Thoracic aorta (tissue), 2 donors: ENCODE measurements around the gene ZNF189. TPM values are rescaled to one million over a fixed set of nuclear protein-coding genes. Genes with fewer than 3 reads are reported as not detected.

Source experiments
- ATAC-seq: fragments of 150-250 bp; one replicate; pipeline ENCODE4 v1.8.0; 2017; ENCODE audit warnings: low read depth; ENCODE audit not compliant: insufficient number of reproducible peaks, low FRiP score
- DNase-seq: peaks from one replicate; pipeline ENCODE4 v3.0.0-alpha.2; 2020; ENCODE audit warnings: low spot score
- H3K27ac ChIP-seq, 2 donors: fragments of 200-600 bp; sonication (generic); 1 replicate in 1 of 2; 2 replicates in 1 of 2; pipeline ENCODE4 v1.5.1; 2016; ENCODE audit warnings: mild to moderate bottlenecking in 2 of 2, moderate library complexity in 2 of 2
- H3K27me3 ChIP-seq: fragments of 200-600 bp; sonication (generic); replicated peaks from 2 replicates; pipeline ENCODE4 v1.6.0; 2016; ENCODE audit warnings: mild to moderate bottlenecking; ENCODE audit not compliant: insufficient read depth
- H3K36me3 ChIP-seq: fragments of 200-600 bp; sonication (generic); one replicate; pipeline ENCODE4 v1.5.1; 2016
- H3K4me1 ChIP-seq, 2 donors: fragments of 200-600 bp; sonication (generic); 1 replicate in 1 of 2; 2 replicates in 1 of 2; pipeline versions ENCODE4 v1.5.1 to v1.6.0; 2016; ENCODE audit warnings: low read depth in 2 of 2, mild to moderate bottlenecking in 1 of 2; ENCODE audit not compliant: control insufficient read depth in 1 of 2
- H3K4me3 ChIP-seq: fragments of 200-600 bp; sonication (generic); 2 replicates; pipeline ENCODE4 v1.5.1; 2016; ENCODE audit warnings: mild to moderate bottlenecking
- H3K9me3 ChIP-seq: fragments of 200-600 bp; sonication (generic); 2 replicates; pipeline ENCODE4 v1.5.1; 2016
- CTCF ChIP-seq: fragments of 200-600 bp; sonication (generic); IDR thresholded peaks from one replicate; pipeline ENCODE4 v1.5.1; 2019; ENCODE audit warnings: antibody characterized with exemption
- total RNA-seq, 2 donors: library from RNA; depleted of rRNA; stranded (reverse); fragments of >200 nt; gene quantifications; one replicate each; pipeline versions ENCODE4 v1.1.0 to v1.2.3, GENCODE V29; 2016

ZNF189 gene
- total RNA-seq, 2 donors from 2014 or later, result 20.4 to 28.2 TPM

GRCh38 chr9:101442318-101442717 is 43.7 kb downstream of the ZNF189 start:
- ATAC-seq (no peak), DNase-seq (no peak)
- no peaks in the 10 kb centered on the region for H3K36me3 ChIP-seq
- TF ChIP-seq CTCF, result no peak
- H3K9me3 ChIP-seq, result no peaks in the 10 kb centered on the region
- no peak overlapping the region for H3K27ac ChIP-seq
- no peak overlapping the region for H3K4me3 ChIP-seq
- no peaks in the 10 kb centered on the region for H3K27me3 ChIP-seq
- no peaks in the 10 kb centered on the region for H3K4me1 ChIP-seq

DNA sequence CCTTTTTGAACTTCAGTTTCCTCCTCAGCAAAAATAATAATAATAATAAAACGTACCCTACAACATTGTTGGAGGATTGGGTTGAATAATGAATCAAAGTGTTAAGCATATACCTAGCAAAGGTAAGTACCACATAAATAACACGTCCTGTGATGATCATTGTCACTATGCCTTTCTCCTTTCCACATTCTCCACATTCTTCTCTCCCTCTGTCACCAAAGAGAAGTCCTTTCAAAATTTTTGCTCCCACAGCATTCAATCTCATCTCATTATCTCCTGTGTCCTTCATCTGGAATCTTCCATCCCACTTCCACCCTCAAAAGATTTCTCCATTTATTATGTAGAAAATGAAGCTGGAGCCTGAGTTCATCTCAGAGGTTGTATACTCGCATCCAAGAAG is 44.1 kb downstream of the ZNF189 start:
- Histone ChIP-seq H3K27me3 (no peaks in the 10 kb centered on the region), H3K4me3 (no peak overlapping the region), H3K36me3 (no peaks in the 10 kb centered on the region), H3K4me1 (no peaks in the 10 kb centered on the region), H3K9me3 (no peaks in the 10 kb centered on the region), H3K27ac (no peak overlapping the region)
- DNase-seq (no peak), ATAC-seq (no peak)
- no peak for TF ChIP-seq CTCF

- H3K27me3 ChIP-seq, result no peaks in the 10 kb centered on the region
- no peak for ATAC-seq
Observed at GRCh38 chr9:101443364-101443771, 44.7 kb downstream of the ZNF189 start.

GRCh38 chr9:101445353-101446029 is 46.8 kb downstream of the ZNF189 start:
- no peak for TF ChIP-seq CTCF
- Histone ChIP-seq H3K36me3 (no peaks in the 10 kb centered on the region), H3K27ac (no peak overlapping the region), H3K4me1 (peaks cover 0 to 5% of the 10 kb centered on the region in 2 donors), H3K4me3 (no peak overlapping the region), H3K27me3 (no peaks in the 10 kb centered on the region), H3K9me3 (no peaks in the 10 kb centered on the region)
- DNase-seq (no peak), ATAC-seq (no peak)

More at GRCh38 chr9:101443364-101443771, 44.7 kb downstream of the ZNF189 start:
- H3K4me1 ChIP-seq, result no peaks in the 10 kb centered on the region
- no peak overlapping the region for H3K4me3 ChIP-seq
- H3K36me3 ChIP-seq, result no peaks in the 10 kb centered on the region
- TF ChIP-seq CTCF, result no peak
- H3K27ac ChIP-seq, result no peak overlapping the region
- no peak for DNase-seq
- no peaks in the 10 kb centered on the region for H3K9me3 ChIP-seq

DNA sequence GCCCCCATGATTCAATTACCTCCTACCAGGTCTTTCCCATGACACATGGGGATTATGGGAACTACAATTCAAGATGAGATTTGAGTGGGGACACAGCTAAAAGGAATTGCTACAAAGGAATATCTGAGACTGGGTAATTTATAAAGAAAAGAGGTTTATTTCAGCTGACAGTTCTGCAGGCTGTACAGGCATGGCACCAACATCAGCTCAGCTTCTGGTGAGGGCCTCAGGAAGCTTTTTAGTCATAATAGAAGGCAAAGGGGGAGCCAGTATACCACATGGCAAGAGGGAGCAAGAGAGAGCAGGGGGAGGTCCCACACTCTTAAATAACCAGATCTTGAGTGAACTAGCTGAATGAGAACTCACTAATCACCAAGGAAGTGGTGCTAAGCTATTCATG is 48.1 kb downstream of the ZNF189 start:
- Histone ChIP-seq H3K4me3 (no peak overlapping the region), H3K27me3 (no peaks in the 10 kb centered on the region), H3K36me3 (no peaks in the 10 kb centered on the region), H3K27ac (no peak overlapping the region), H3K9me3 (no peaks in the 10 kb centered on the region), H3K4me1 (peaks cover 0 to 5% of the 10 kb centered on the region in 2 donors)
- ATAC-seq (no peak), DNase-seq (no peak)
- TF ChIP-seq CTCF, result no peak
